ENCODE results near the gene DNM3. TPM values are rescaled to one million over a fixed set of nuclear protein-coding genes. Genes with fewer than 3 reads are reported as not detected.

Gene DNM3
- total and polyA plus RNA-seq, 12 donors = 7.2 to 78.6 (median 18.4) TPM

GRCh38 chr1:172185211-172185610 is 343.9 kb downstream of the DNM3 start:
- DNase-seq = no peak
- TF ChIP-seq POLR2A (IDR thresholded peaks at IDR 0.05) = no peak
- Histone ChIP-seq H3K36me3 (replicated peaks in 1 of 2) (no peaks in the 10 kb centered on the region), H3K27me3 (no peaks in the 10 kb centered on the region), H3K27ac (no peak overlapping the region), H3K4me3 (no peak overlapping the region), H3K9me3 (replicated peaks in 1 of 3) (no peaks in the 10 kb centered on the region), H3K4me1 (replicated peaks in 1 of 2) (peaks cover 18 to 19% of the 10 kb centered on the region in 2 donors)
- intact Hi-C loops (cut with DNase I) = no loop called here

DNA sequence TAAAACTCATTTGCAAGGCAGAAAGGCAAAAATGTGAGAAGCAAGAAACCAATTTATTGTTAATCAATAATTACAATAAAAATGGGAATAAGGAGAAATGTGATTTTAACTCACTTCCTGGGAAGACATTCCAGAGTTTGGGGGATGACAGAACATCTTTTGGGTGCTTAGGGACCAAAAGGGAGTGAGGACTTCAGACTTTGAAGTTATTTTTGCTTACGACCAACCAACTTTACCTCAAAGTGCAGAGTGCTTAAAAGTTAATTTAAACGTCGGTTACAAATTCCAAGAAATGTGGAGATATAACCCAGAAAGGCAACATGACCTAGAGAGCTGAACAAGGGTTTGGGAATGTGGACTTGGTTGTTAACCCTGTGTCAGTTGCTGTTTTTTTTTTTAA is 344.7 kb downstream of the DNM3 start:
- no peaks in the 10 kb centered on the region for H3K9me3 ChIP-seq (replicated peaks in 1 of 3)
- no peak for DNase-seq
- H3K27ac ChIP-seq = no peak overlapping the region
- no peak for TF ChIP-seq POLR2A (IDR thresholded peaks at IDR 0.05)
- TF ChIP-seq, protein P1, sequence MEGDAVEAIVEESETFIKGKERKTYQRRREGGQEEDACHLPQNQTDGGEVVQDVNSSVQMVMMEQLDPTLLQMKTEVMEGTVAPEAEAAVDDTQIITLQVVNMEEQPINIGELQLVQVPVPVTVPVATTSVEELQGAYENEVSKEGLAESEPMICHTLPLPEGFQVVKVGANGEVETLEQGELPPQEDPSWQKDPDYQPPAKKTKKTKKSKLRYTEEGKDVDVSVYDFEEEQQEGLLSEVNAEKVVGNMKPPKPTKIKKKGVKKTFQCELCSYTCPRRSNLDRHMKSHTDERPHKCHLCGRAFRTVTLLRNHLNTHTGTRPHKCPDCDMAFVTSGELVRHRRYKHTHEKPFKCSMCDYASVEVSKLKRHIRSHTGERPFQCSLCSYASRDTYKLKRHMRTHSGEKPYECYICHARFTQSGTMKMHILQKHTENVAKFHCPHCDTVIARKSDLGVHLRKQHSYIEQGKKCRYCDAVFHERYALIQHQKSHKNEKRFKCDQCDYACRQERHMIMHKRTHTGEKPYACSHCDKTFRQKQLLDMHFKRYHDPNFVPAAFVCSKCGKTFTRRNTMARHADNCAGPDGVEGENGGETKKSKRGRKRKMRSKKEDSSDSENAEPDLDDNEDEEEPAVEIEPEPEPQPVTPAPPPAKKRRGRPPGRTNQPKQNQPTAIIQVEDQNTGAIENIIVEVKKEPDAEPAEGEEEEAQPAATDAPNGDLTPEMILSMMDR (IDR thresholded peaks at IDR 0.05) = no peak
- intact Hi-C loops (cut with DNase I) = no loop called here
- no peak overlapping the region for H3K4me3 ChIP-seq
- H3K4me1 ChIP-seq (replicated peaks in 1 of 2) = peaks cover 10 to 12% of the 10 kb centered on the region in 2 donors
- no peaks in the 10 kb centered on the region for H3K27me3 ChIP-seq
- no peaks in the 10 kb centered on the region for H3K36me3 ChIP-seq (replicated peaks in 1 of 2)
- 84 to 89% (median 86%) methylated on average over 3 of the region's 3 CpGs for WGBS, 4 donors

DNA sequence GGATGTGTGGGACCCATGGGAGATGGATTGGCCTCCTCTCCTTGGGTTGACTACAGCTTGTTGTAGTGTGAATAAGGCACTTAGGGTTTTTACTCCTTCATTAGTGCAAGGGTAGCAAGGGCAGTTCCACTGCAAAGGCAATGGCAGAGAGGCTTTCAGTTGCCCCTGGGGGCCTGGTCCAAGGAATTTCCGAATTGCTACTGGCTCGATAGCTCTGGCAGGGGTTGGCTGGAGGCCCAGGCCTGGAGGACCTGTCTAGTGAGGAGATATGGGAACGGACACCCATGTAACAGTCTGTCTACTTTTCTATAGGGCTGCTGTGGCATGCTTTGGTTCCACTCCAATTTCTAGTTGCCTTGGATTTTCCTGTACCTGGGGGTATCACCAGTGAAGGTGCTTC is 360.3 kb downstream of the DNM3 start:
- Histone ChIP-seq H3K27me3 (no peaks in the 10 kb centered on the region), H3K4me1 (replicated peaks in 1 of 2) (no peaks in the 10 kb centered on the region), H3K27ac (no peak overlapping the region), H3K36me3 (replicated peaks in 1 of 2) (no peaks in the 10 kb centered on the region), H3K9me3 (replicated peaks in 1 of 3) (peaks cover 0 to 17% (median 0%) of the 10 kb centered on the region in 3 donors), H3K4me3 (no peak overlapping the region)
- 67 to 98% (median 89%) methylated on average over 2 to 3 of the region's 3 CpGs for WGBS, 4 donors
- intact Hi-C loops (cut with DNase I) = no loop called here
- DNase-seq = no peak
- TF ChIP-seq, protein P1 (IDR thresholded peaks at IDR 0.05) = no peak
- no peak for TF ChIP-seq POLR2A (IDR thresholded peaks at IDR 0.05)

- H3K27ac ChIP-seq = no peak overlapping the region
- TF ChIP-seq, protein P1 (IDR thresholded peaks at IDR 0.05) = no peak
- no peak for TF ChIP-seq POLR2A (IDR thresholded peaks at IDR 0.05)
- no peaks in the 10 kb centered on the region for H3K4me1 ChIP-seq (replicated peaks in 1 of 2)
- no peaks in the 10 kb centered on the region for H3K36me3 ChIP-seq (replicated peaks in 1 of 2)
- intact Hi-C loops (cut with DNase I) = no loop called here
- no peaks in the 10 kb centered on the region for H3K27me3 ChIP-seq
- DNase-seq = no peak
- H3K4me3 ChIP-seq = no peak overlapping the region
- H3K9me3 ChIP-seq (replicated peaks in 1 of 3) = peaks cover 0 to 8% (median 0%) of the 10 kb centered on the region in 3 donors
- 51 to 75% (median 67%) methylated on average over 8 of the region's 8 CpGs for WGBS, 4 donors
Measured at GRCh38 chr1:172203135-172203823, 362.0 kb downstream of the DNM3 start.

GRCh38 chr1:172203902-172204301 is 362.6 kb downstream of the DNM3 start:
- Histone ChIP-seq H3K4me1 (replicated peaks in 1 of 2) (no peaks in the 10 kb centered on the region), H3K9me3 (replicated peaks in 1 of 3) (peaks cover 0 to 6% (median 0%) of the 10 kb centered on the region in 3 donors), H3K27ac (no peak overlapping the region), H3K27me3 (no peaks in the 10 kb centered on the region), H3K4me3 (no peak overlapping the region), H3K36me3 (replicated peaks in 1 of 2) (no peaks in the 10 kb centered on the region)
- intact Hi-C loops (cut with DNase I) = no loop called here
- TF ChIP-seq POLR2A (IDR thresholded peaks at IDR 0.05) = no peak
- TF ChIP-seq, protein P1 (IDR thresholded peaks at IDR 0.05) = no peak
- no peak for DNase-seq

Measured in adrenal gland (tissue), 12 donors.